ENCODE measurements around the gene CFAP73. TPM values are rescaled to one million over a fixed set of nuclear protein-coding genes. Genes with fewer than 3 reads are reported as not detected.

Gene CFAP73
- total and polyA plus RNA-seq, 7 donors = 0.17 to 0.35 (median 0.30) TPM; not detected in 4

GRCh38 chr12:113103756-113104450 is 45.6 kb upstream of the CFAP73 start:
- Histone ChIP-seq H3K9me3 (no peaks in the 10 kb centered on the region), H3K4me1 (no peaks in the 10 kb centered on the region), H3K4me3 (no peak overlapping the region), H3K27ac (no peak overlapping the region), H3K27me3 (ENCODE audit: insufficient read depth in 3 of 3, low read length in 2 of 3) (peaks cover 0 to 23% (median 2%) of the 10 kb centered on the region in 3 donors), H3K36me3 (ENCODE audit: insufficient read depth in 1 of 2, low read depth in 1 of 2) (no peaks in the 10 kb centered on the region)
- DNase-seq = no peak
- ATAC-seq = no peak
- 3 to 4% (median 3%) methylated on average over 40 to 43 of the region's 43 CpGs for WGBS, 3 donors
- TF ChIP-seq, protein P1, sequence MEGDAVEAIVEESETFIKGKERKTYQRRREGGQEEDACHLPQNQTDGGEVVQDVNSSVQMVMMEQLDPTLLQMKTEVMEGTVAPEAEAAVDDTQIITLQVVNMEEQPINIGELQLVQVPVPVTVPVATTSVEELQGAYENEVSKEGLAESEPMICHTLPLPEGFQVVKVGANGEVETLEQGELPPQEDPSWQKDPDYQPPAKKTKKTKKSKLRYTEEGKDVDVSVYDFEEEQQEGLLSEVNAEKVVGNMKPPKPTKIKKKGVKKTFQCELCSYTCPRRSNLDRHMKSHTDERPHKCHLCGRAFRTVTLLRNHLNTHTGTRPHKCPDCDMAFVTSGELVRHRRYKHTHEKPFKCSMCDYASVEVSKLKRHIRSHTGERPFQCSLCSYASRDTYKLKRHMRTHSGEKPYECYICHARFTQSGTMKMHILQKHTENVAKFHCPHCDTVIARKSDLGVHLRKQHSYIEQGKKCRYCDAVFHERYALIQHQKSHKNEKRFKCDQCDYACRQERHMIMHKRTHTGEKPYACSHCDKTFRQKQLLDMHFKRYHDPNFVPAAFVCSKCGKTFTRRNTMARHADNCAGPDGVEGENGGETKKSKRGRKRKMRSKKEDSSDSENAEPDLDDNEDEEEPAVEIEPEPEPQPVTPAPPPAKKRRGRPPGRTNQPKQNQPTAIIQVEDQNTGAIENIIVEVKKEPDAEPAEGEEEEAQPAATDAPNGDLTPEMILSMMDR (IDR thresholded peaks at IDR 0.05) = no peak
- intact Hi-C loops (cut with DNase I) = no loop called here

- DNase-seq (no peak), ATAC-seq (no peak)
- peaks cover 0 to 23% (median 2%) of the 10 kb centered on the region in 3 donors for H3K27me3 ChIP-seq (ENCODE audit: insufficient read depth in 3 of 3, low read length in 2 of 3)
- TF ChIP-seq, protein P1 (IDR thresholded peaks at IDR 0.05) = no peak
- no peaks in the 10 kb centered on the region for H3K4me1 ChIP-seq
- no peak overlapping the region for H3K4me3 ChIP-seq
- whole genome bisulfite sequencing, 3 donors = 65 to 76% (median 74%) methylated on average over 13 of the region's 13 CpGs
- H3K36me3 ChIP-seq (ENCODE audit: insufficient read depth in 1 of 2, low read depth in 1 of 2) = no peaks in the 10 kb centered on the region
- no peaks in the 10 kb centered on the region for H3K9me3 ChIP-seq
- H3K27ac ChIP-seq = no peak overlapping the region
- intact Hi-C loops (cut with DNase I) = no loop called here
Measured at GRCh38 chr12:113104953-113105510, 44.5 kb upstream of the CFAP73 start.

GRCh38 chr12:113105606-113106271 is 43.8 kb upstream of the CFAP73 start:
- ATAC-seq (no peak), DNase-seq (no peak)
- H3K27ac ChIP-seq = no peak overlapping the region
- H3K4me1 ChIP-seq = no peaks in the 10 kb centered on the region
- no peak overlapping the region for H3K4me3 ChIP-seq
- no peaks in the 10 kb centered on the region for H3K9me3 ChIP-seq
- TF ChIP-seq, protein P1 (IDR thresholded peaks at IDR 0.05) = no peak
- intact Hi-C loops (cut with DNase I) = no loop called here
- peaks cover 0 to 23% (median 2%) of the 10 kb centered on the region in 3 donors for H3K27me3 ChIP-seq (ENCODE audit: insufficient read depth in 3 of 3, low read length in 2 of 3)
- H3K36me3 ChIP-seq (ENCODE audit: insufficient read depth in 1 of 2, low read depth in 1 of 2) = no peaks in the 10 kb centered on the region
- 78 to 79% (median 78%) methylated on average over 15 of the region's 15 CpGs for WGBS, 3 donors

- ATAC-seq (no peak), DNase-seq (no peak)
- intact Hi-C loops (cut with DNase I) = no loop called here
- WGBS, 3 donors = 48 to 67% (median 62%) methylated on average over 1 of the region's 1 CpG
- Histone ChIP-seq H3K9me3 (no peaks in the 10 kb centered on the region), H3K4me1 (no peaks in the 10 kb centered on the region), H3K27ac (no peak overlapping the region), H3K36me3 (ENCODE audit: insufficient read depth in 1 of 2, low read depth in 1 of 2) (no peaks in the 10 kb centered on the region), H3K27me3 (ENCODE audit: insufficient read depth in 3 of 3, low read length in 2 of 3) (peaks cover 0 to 27% (median 2%) of the 10 kb centered on the region in 3 donors), H3K4me3 (no peak overlapping the region)
- TF ChIP-seq, protein P1 (IDR thresholded peaks at IDR 0.05) = no peak
Measured at GRCh38 chr12:113106361-113106760, 43.2 kb upstream of the CFAP73 start.
